ENCODE measurements around the gene SLC25A41. TPM values are rescaled to one million over a fixed set of nuclear protein-coding genes. Genes with fewer than 3 reads are reported as not detected.

SLC25A41 gene
- polyA plus RNA-seq, 1 donor (not counting 4 experiments of a cell fraction or from before 2014, with no cell fraction given) = not detected

DNA sequence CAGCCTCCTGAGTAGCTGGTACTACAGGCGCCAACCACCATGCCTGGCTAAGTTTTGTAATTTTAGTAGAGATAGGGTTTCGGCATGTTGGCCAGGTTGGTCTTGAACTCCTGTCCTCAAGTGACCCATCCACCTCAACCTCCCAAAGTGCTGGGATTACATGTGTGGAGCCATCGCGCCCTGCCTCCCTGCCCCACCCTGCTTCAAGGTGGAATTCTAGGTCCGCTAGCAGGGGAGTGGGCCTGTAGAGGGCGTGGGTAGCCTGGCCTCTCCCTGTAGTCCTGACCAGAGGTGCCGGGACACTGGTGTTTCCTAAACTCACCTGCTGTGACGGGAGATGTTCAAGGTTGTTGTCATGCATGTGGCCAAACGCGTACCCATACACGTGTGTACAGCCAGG, 398 bp downstream of the SLC25A41 start:
- FAIRE-seq (no peak), DNase-seq (ENCODE audit: low read depth, low spot score) (no peak)
- Histone ChIP-seq H3K79me2 (ENCODE audit: control insufficient read depth, insufficient read depth, low read length) (no peaks in the 10 kb centered on the region), H3K9me3 (ENCODE audit: control insufficient read depth, low read depth, low read length) (no peaks in the 10 kb centered on the region), H3K27me3 (ENCODE audit: control insufficient read depth, extremely low read depth, insufficient read depth, low read length) (no peaks in the 10 kb centered on the region), H3K36me3 (ENCODE audit: control insufficient read depth in 2 of 2, extremely low read depth in 1 of 2, insufficient read depth in 2 of 2, low read length in 2 of 2) (no peaks in the 10 kb centered on the region), H3K4me3 (ENCODE audit: control insufficient read depth in 2 of 3, extremely low read depth in 1 of 3, insufficient read depth in 2 of 3, low read depth in 1 of 3, low read length in 3 of 3) (no peak overlapping the region), H3K4me2 (ENCODE audit: control insufficient read depth, extremely low read depth, insufficient read depth, low read depth, low read length) (no peak overlapping the region), H2AFZ (ENCODE audit: control insufficient read depth, low read length) (no peak overlapping the region), H3K27ac (ENCODE audit: control insufficient read depth, insufficient read depth, low read length) (no peak overlapping the region), H4K20me1 (ENCODE audit: control insufficient read depth, extremely low read depth, insufficient read depth, low read length) (no peaks in the 10 kb centered on the region), H3K9ac (ENCODE audit: control insufficient read depth, extremely low read depth, insufficient read depth, low read length) (no peak overlapping the region), H3K9me1 (ENCODE audit: control insufficient read depth, extremely low read depth, insufficient read depth, low read length) (no peaks in the 10 kb centered on the region), H3K4me1 (ENCODE audit: control insufficient read depth, extremely low read depth, insufficient read depth, low read length) (no peaks in the 10 kb centered on the region)
- dilution Hi-C loops (cut with MboI; ENCODE audit: extremely low pct_ligation_motif_present, low sequenced_read_pairs) = no loop called here
- no peak for TF ChIP-seq EZH2 (IDR thresholded peaks at IDR 0.05; ENCODE audit: low read length)
- TF ChIP-seq, protein P1, sequence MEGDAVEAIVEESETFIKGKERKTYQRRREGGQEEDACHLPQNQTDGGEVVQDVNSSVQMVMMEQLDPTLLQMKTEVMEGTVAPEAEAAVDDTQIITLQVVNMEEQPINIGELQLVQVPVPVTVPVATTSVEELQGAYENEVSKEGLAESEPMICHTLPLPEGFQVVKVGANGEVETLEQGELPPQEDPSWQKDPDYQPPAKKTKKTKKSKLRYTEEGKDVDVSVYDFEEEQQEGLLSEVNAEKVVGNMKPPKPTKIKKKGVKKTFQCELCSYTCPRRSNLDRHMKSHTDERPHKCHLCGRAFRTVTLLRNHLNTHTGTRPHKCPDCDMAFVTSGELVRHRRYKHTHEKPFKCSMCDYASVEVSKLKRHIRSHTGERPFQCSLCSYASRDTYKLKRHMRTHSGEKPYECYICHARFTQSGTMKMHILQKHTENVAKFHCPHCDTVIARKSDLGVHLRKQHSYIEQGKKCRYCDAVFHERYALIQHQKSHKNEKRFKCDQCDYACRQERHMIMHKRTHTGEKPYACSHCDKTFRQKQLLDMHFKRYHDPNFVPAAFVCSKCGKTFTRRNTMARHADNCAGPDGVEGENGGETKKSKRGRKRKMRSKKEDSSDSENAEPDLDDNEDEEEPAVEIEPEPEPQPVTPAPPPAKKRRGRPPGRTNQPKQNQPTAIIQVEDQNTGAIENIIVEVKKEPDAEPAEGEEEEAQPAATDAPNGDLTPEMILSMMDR (optimal IDR thresholded peaks at IDR 0.05 in 1 of 3, IDR thresholded peaks at IDR 0.05 in 1 of 3, conservative IDR thresholded peaks at IDR 0.05 in 1 of 3; ENCODE audit: extremely low read depth in 1 of 3, insufficient read depth in 2 of 3, low read length in 3 of 3) = no peak

DNA sequence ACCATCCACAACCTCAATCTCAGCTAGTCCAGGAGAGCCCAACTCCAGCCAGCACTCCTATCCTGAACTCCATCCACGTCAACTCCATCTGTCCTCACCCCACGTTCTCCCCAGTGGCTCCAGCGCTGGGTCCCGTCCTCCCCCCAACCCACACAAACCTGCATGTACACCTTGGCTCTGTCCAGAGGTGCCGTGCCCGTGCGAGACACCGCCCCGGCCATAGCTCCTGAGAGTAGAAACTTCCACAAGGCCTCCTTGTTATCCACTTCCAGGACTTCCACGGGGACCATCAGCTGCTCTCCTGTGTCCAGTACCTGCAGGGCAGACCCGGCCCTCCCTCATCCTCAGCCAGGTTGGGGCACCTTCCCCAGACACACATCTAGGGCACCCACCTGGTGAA, 1.7 kb downstream of the SLC25A41 start:
- H3K4me2 ChIP-seq (ENCODE audit: control insufficient read depth, extremely low read depth, insufficient read depth, low read depth, low read length) = no peak overlapping the region
- no peak overlapping the region for H3K9ac ChIP-seq (ENCODE audit: control insufficient read depth, extremely low read depth, insufficient read depth, low read length)
- H3K79me2 ChIP-seq (ENCODE audit: control insufficient read depth, insufficient read depth, low read length) = no peaks in the 10 kb centered on the region
- no peak for TF ChIP-seq EZH2 (IDR thresholded peaks at IDR 0.05; ENCODE audit: low read length)
- TF ChIP-seq, protein P1 (optimal IDR thresholded peaks at IDR 0.05 in 1 of 3, IDR thresholded peaks at IDR 0.05 in 1 of 3, conservative IDR thresholded peaks at IDR 0.05 in 1 of 3; ENCODE audit: extremely low read depth in 1 of 3, insufficient read depth in 2 of 3, low read length in 3 of 3) = no peak
- H3K9me3 ChIP-seq (ENCODE audit: control insufficient read depth, low read depth, low read length) = no peaks in the 10 kb centered on the region
- H3K27me3 ChIP-seq (ENCODE audit: control insufficient read depth, extremely low read depth, insufficient read depth, low read length) = no peaks in the 10 kb centered on the region
- H3K4me1 ChIP-seq (ENCODE audit: control insufficient read depth, extremely low read depth, insufficient read depth, low read length) = no peaks in the 10 kb centered on the region
- dilution Hi-C loops (cut with MboI; ENCODE audit: extremely low pct_ligation_motif_present, low sequenced_read_pairs) = no loop called here
- no peaks in the 10 kb centered on the region for H3K9me1 ChIP-seq (ENCODE audit: control insufficient read depth, extremely low read depth, insufficient read depth, low read length)
- DNase-seq (ENCODE audit: low read depth, low spot score) (no peak), FAIRE-seq (no peak)
- no peak overlapping the region for H3K27ac ChIP-seq (ENCODE audit: control insufficient read depth, insufficient read depth, low read length)
- H2AFZ ChIP-seq (ENCODE audit: control insufficient read depth, low read length) = no peak overlapping the region
- H3K36me3 ChIP-seq (ENCODE audit: control insufficient read depth in 2 of 2, extremely low read depth in 1 of 2, insufficient read depth in 2 of 2, low read length in 2 of 2) = no peaks in the 10 kb centered on the region
- no peak overlapping the region for H3K4me3 ChIP-seq (ENCODE audit: control insufficient read depth in 2 of 3, extremely low read depth in 1 of 3, insufficient read depth in 2 of 3, low read depth in 1 of 3, low read length in 3 of 3)
- H4K20me1 ChIP-seq (ENCODE audit: control insufficient read depth, extremely low read depth, insufficient read depth, low read length) = no peaks in the 10 kb centered on the region
